Esophagus muscularis mucosa (tissue), 4 donors: ENCODE measurements around the gene MS4A5. TPM values are rescaled to one million over a fixed set of nuclear protein-coding genes. Genes with fewer than 3 reads are reported as not detected.

Experiments
- DNase-seq: peaks from one replicate; pipeline ENCODE4 v3.0.0-alpha.2; 2017; ENCODE audit errors: extremely low spot score
- H3K27ac ChIP-seq, 4 donors: fragments of 200-600 bp; sonication (generic); replicated peaks in 1 of 4; 1 replicate in 3 of 4; 2 replicates in 1 of 4; pipeline ENCODE4 v1.5.1; 2016 to 2019; ENCODE audit warnings: mild to moderate bottlenecking in 1 of 4
- H3K27me3 ChIP-seq, 4 donors: fragments of 200-600 bp; sonication (generic); one replicate each; pipeline versions ENCODE4 v1.5.1 to v1.6.0; 2016 to 2019
- H3K36me3 ChIP-seq, 4 donors: fragments of 200-600 bp; sonication (generic); one replicate each; pipeline ENCODE4 v1.5.1; 2016 to 2019
- H3K4me1 ChIP-seq, 4 donors: fragments of 200-600 bp; sonication (generic); one replicate each; pipeline ENCODE4 v1.5.1; 2016 to 2019
- H3K4me3 ChIP-seq, 4 donors: fragments of 200-600 bp; sonication (generic); 1 replicate in 2 of 4; 2 replicates in 2 of 4; pipeline ENCODE4 v1.5.1; 2016 to 2019; ENCODE audit warnings: mild to moderate bottlenecking in 4 of 4, moderate library complexity in 1 of 4
- H3K9me3 ChIP-seq, 4 donors: fragments of 200-600 bp; sonication (generic); 1 replicate in 3 of 4; 2 replicates in 1 of 4; pipeline ENCODE4 v1.5.1; 2016 to 2019
- POLR2A ChIP-seq: fragments of 450-650 bp; IDR thresholded peaks from one replicate; pipeline ENCODE4 v1.6.1; 2017; ENCODE audit warnings: antibody characterized with exemption, moderate library complexity, mild to moderate bottlenecking, low read depth
- WGBS: methylation state at CpG from one replicate; pipeline ENCODE4 v1.1.5; 2018; 5-methylcytosine and 5-hydroxymethylcytosine counted together
- intact Hi-C: fragments of 100-400 bp; cut with DNase I; formaldehyde crosslinking; loops from one replicate; pipeline ENCODE4 v1.15.1; 2023
- total RNA-seq, 4 donors: library from RNA; depleted of rRNA; stranded (reverse); fragments of >200 nt; gene quantifications; one replicate each; pipeline versions ENCODE4 v1.1.0 to v1.2.1, GENCODE V29; 2016

MS4A5 gene
- total RNA-seq, 4 donors from 2014 or later: not detected

DNA sequence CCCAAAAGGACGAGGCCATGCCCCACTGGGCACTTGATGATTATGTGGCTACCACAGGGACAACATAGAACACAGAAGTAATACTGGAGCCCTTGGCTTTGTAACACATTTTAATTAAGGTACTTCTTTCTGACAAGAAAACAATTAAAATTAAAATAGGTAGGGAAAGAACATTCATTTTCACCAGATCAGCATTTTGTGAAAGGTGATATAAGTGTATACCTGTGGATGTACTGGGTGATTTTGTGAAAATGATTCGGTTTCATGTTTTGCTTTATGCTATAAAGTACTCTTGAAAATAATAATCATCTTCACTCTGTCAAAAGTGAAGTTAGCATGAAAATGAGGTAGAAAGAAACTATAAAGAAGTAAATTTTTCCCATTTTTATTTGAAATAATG is 64.1 kb downstream of the MS4A5 start:
- no peak for TF ChIP-seq POLR2A
- H3K27me3 ChIP-seq: no peaks in the 10 kb centered on the region

More for the DNA sequence above, 64.1 kb downstream of the MS4A5 start:
- Histone ChIP-seq H3K36me3 (no peaks in the 10 kb centered on the region), H3K27ac (no peak overlapping the region), H3K4me3 (no peak overlapping the region), H3K9me3 (no peaks in the 10 kb centered on the region), H3K4me1 (no peaks in the 10 kb centered on the region)
- 85% methylated on average over 2 of the region's 2 CpGs for WGBS
- intact Hi-C loops: no loop called here
- no peak for DNase-seq

Other genes starting within 250 kb of the MS4A5 start
- 100 to 1,000 TPM in 1 of 4 donors, 10 to 100 TPM in 3; 47.4 to 143 (median 58.3) TPM for gene MS4A6A, start 246.5 kb upstream of the MS4A5 start, total RNA-seq
- gene MS4A4E, start 186.4 kb upstream of the MS4A5 start, total RNA-seq: 1 to 10 TPM in 3 of 4 donors, under 1 TPM in 1; 0.91 to 7.9 (median 2.8) TPM
- gene MS4A4A, start 148.9 kb upstream of the MS4A5 start, total RNA-seq: 10 to 100 TPM; 12.3 to 64.6 (median 19.3) TPM
- gene MS4A6E, start 102.3 kb upstream of the MS4A5 start, total RNA-seq: not detected
- 10 to 100 TPM; 20.3 to 30.7 (median 25.6) TPM for gene MS4A7, start 51.0 kb upstream of the MS4A5 start, total RNA-seq
- 1 to 10 TPM; 1.6 to 3.7 (median 2.2) TPM for gene MS4A14, start 33.1 kb upstream of the MS4A5 start, total RNA-seq
- gene MS4A1, start 26.3 kb downstream of the MS4A5 start, total RNA-seq: under 1 TPM in 3 of 4 donors, not detected in 1; 0.13 to 0.99 (median 0.23) TPM
- gene MS4A12, start 63.2 kb downstream of the MS4A5 start, total RNA-seq: 1 to 10 TPM in 1 of 4 donors, not detected in 3; 1.8 TPM
- not detected for gene MS4A13, start 85.8 kb downstream of the MS4A5 start, total RNA-seq